CD14-positive monocyte (primary cell): ENCODE data around the gene SEPTIN5. TPM values are rescaled to one million over a fixed set of nuclear protein-coding genes. Genes with fewer than 3 reads are reported as not detected.
"Not testable (repeated sequence)": the region's sequence is repeated elsewhere in the genome, so short reads cannot be mapped to it uniquely, and the experiment has no call there.

Source experiments
- DNase-seq, 3 donors: peaks; one replicate each; pipeline ENCODE4 v3.0.0-alpha.2; 2011 to 2022
- H2AFZ ChIP-seq: 2 replicates; pipeline ENCODE4 v1.6.0; 2012; ENCODE audit warnings: mild to moderate bottlenecking, low read depth, low read length, inconsistent platforms; ENCODE audit not compliant: insufficient read depth, poor library complexity, severe bottlenecking
- H3K27ac ChIP-seq, 2 donors: 1 replicate in 1 of 2; 2 replicates in 1 of 2; pipeline ENCODE4 v1.5.1; 2012 to 2013; ENCODE audit warnings: low read length in 2 of 2, control low read depth in 1 of 2, inconsistent platforms in 1 of 2, low read depth in 1 of 2, mild to moderate bottlenecking in 1 of 2
- H3K27me3 ChIP-seq, 2 donors: one replicate each; pipeline versions ENCODE4 v1.6.0 to v1.6.1; 2011 to 2013; ENCODE audit warnings: low read length in 2 of 2; ENCODE audit not compliant: control insufficient read depth in 2 of 2, insufficient read depth in 2 of 2
- H3K36me3 ChIP-seq, 2 donors: replicated peaks in 1 of 2; 1 replicate in 1 of 2; 2 replicates in 1 of 2; pipeline versions ENCODE4 v1.5.1 to v1.6.1; 2012 to 2013; ENCODE audit warnings: low read length in 2 of 2, control low read depth in 1 of 2, inconsistent platforms in 1 of 2, mild to moderate bottlenecking in 1 of 2; ENCODE audit not compliant: insufficient read depth in 2 of 2, control insufficient read depth in 1 of 2
- H3K4me1 ChIP-seq, 2 donors: 1 replicate in 1 of 2; 2 replicates in 1 of 2; pipeline versions ENCODE4 v1.5.1 to v1.6.1; 2012 to 2013; ENCODE audit warnings: low read length in 2 of 2, control low read depth in 1 of 2, inconsistent platforms in 1 of 2, mild to moderate bottlenecking in 1 of 2, moderate library complexity in 1 of 2; ENCODE audit not compliant: insufficient read depth in 2 of 2, control insufficient read depth in 1 of 2
- H3K4me2 ChIP-seq: replicated peaks from 2 replicates; pipeline ENCODE3; 2012; ENCODE audit warnings: low read length, moderate library complexity, mild to moderate bottlenecking; ENCODE audit not compliant: poor library complexity, severe bottlenecking; ENCODE audit errors: extremely low read depth
- H3K4me3 ChIP-seq, 3 experiments: fragments of 200-600 bp in 1 of 3; sonication (generic) in 1 of 3; replicated peaks in 1 of 3; 1 replicate in 2 of 3; 2 replicates in 1 of 3; pipeline ENCODE4 v1.5.1; 2011 to 2013; ENCODE audit warnings: low read length in 3 of 3, mild to moderate bottlenecking in 3 of 3, control low read depth in 2 of 3, low read depth in 2 of 3, inconsistent platforms in 1 of 3, moderate library complexity in 1 of 3
- H3K79me2 ChIP-seq: 2 replicates; pipeline ENCODE4 v1.6.0; 2012; ENCODE audit warnings: mild to moderate bottlenecking, control low read depth, inconsistent platforms, low read length, moderate library complexity; ENCODE audit not compliant: insufficient read depth
- H3K9ac ChIP-seq: 2 replicates; pipeline ENCODE4 v1.6.0; 2017; ENCODE audit warnings: low read length, mild to moderate bottlenecking; ENCODE audit not compliant: insufficient read depth, poor library complexity, severe bottlenecking
- H3K9me3 ChIP-seq, 2 donors: replicated peaks in 1 of 2; 1 replicate in 1 of 2; 2 replicates in 1 of 2; pipeline versions ENCODE4 v1.5.1 to v1.6.1; 2012 to 2013; ENCODE audit warnings: low read length in 2 of 2, control low read depth in 1 of 2; ENCODE audit not compliant: control insufficient read depth in 1 of 2, insufficient read depth in 1 of 2
- H4K20me1 ChIP-seq: 2 replicates; pipeline ENCODE4 v1.6.0; 2012; ENCODE audit warnings: mild to moderate bottlenecking, low read length, control low read depth, moderate library complexity; ENCODE audit not compliant: insufficient read depth
- H3K27ac Mint-ChIP-seq, 7 donors: one replicate each; pipeline ENCODE4 v1.8.0; 2020; ENCODE audit warnings: mild to moderate bottlenecking in 7 of 7, mixed read lengths in 7 of 7, moderate library complexity in 6 of 7, inconsistent platforms in 2 of 7
- H3K27me3 Mint-ChIP-seq, 3 donors: one replicate each; pipeline ENCODE4 v1.8.0; 2021 to 2022; ENCODE audit warnings: low read depth in 3 of 3, mild to moderate bottlenecking in 3 of 3, mixed read lengths in 3 of 3, moderate library complexity in 3 of 3, inconsistent platforms in 1 of 3
- H3K36me3 Mint-ChIP-seq, 2 donors: one replicate each; pipeline ENCODE4 v1.8.0; 2020; ENCODE audit warnings: mixed read lengths in 2 of 2, inconsistent platforms in 1 of 2, mild to moderate bottlenecking in 1 of 2
- H3K4me1 Mint-ChIP-seq: one replicate; pipeline ENCODE4 v1.8.0; 2020; ENCODE audit warnings: mild to moderate bottlenecking, mixed read lengths
- H3K4me3 Mint-ChIP-seq, 2 donors: one replicate each; pipeline ENCODE4 v1.8.0; 2020; ENCODE audit warnings: mild to moderate bottlenecking in 2 of 2, mixed read lengths in 2 of 2, moderate library complexity in 1 of 2
- H3K9me3 Mint-ChIP-seq, 7 donors: one replicate each; pipeline ENCODE4 v1.8.0; 2020 to 2022; ENCODE audit warnings: mixed read lengths in 7 of 7, mild to moderate bottlenecking in 6 of 7, moderate library complexity in 6 of 7, inconsistent platforms in 2 of 7
- CTCF ChIP-seq: fragments of 200-600 bp; IDR thresholded peaks from one replicate; pipeline ENCODE4 v1.8.0; 2022; ENCODE audit warnings: antibody characterized with exemption, mild to moderate bottlenecking
- WGBS: methylation state at CpG from one replicate; pipeline ENCODE4 v1.1.5; 2013; ENCODE audit warnings: missing lambda C conversion rate; ENCODE audit not compliant: insufficient coverage; 5-methylcytosine and 5-hydroxymethylcytosine counted together
- intact Hi-C, 2 donors: fragments of 100-400 bp; cut with micrococcal nuclease; formaldehyde crosslinking; loops; one replicate each; pipeline versions ENCODE4 v1.15.0 to v1.15.1; 2023
- polyA plus RNA-seq, 3 donors: library from polyadenylated mRNA; depleted of rRNA in 1 of 3; unstranded in 2 of 3; stranded (reverse) in 1 of 3; fragments of 300-500 nt in 2 of 3; fragments of >200 nt in 1 of 3; fragmentation: Illumina TruSeq in 2 of 3; gene quantifications; 1 replicate in 2 of 3; 2 replicates in 1 of 3; pipeline ENCODE4 v1.2.3, GENCODE V29; 2012 to 2021

Gene SEPTIN5
- polyA plus RNA-seq, 3 donors = 0.50 to 0.64 TPM; not detected in 1

- H3K27me3 ChIP-seq = no peaks in the 10 kb centered on the region
- no peak overlapping the region for H3K4me3 Mint-ChIP-seq
- no peak for DNase-seq
- no peak overlapping the region for H3K4me2 ChIP-seq
- intact Hi-C loops = no loop called here
- H3K9ac ChIP-seq = no peak overlapping the region
- H3K4me1 ChIP-seq = no peaks in the 10 kb centered on the region
- no peaks in the 10 kb centered on the region for H3K36me3 Mint-ChIP-seq
- H3K79me2 ChIP-seq = no peaks in the 10 kb centered on the region
- peaks cover 1 to 15% (median 12%) of the 10 kb centered on the region in 3 donors for H3K27me3 Mint-ChIP-seq
- no peak overlapping the region for H3K4me3 ChIP-seq
- H3K27ac ChIP-seq = no peak overlapping the region
- H3K36me3 ChIP-seq = no peaks in the 10 kb centered on the region
- no peaks in the 10 kb centered on the region for H3K4me1 Mint-ChIP-seq
- H3K9me3 ChIP-seq = no peaks in the 10 kb centered on the region
- no peak overlapping the region for H3K27ac Mint-ChIP-seq
- H2AFZ ChIP-seq = no peak overlapping the region
- H4K20me1 ChIP-seq = no peaks in the 10 kb centered on the region
- WGBS = 100% methylated on average over 2 of the region's 7 CpGs
- no peak for TF ChIP-seq CTCF
- peaks cover 0 to 16% (median 7%) of the 10 kb centered on the region in 7 donors for H3K9me3 Mint-ChIP-seq
Observed at GRCh38 chr22:19675428-19675827, 38.9 kb upstream of the SEPTIN5 start.

GRCh38 chr22:19676437-19676836, 37.9 kb upstream of the SEPTIN5 start:
- H3K4me1 Mint-ChIP-seq, H2AFZ ChIP-seq, H3K27ac ChIP-seq, H3K36me3 Mint-ChIP-seq, H3K36me3 ChIP-seq, H3K27me3 ChIP-seq, H3K4me1 ChIP-seq, H3K27ac Mint-ChIP-seq, H3K4me2 ChIP-seq, H4K20me1 ChIP-seq, H3K79me2 ChIP-seq, intact Hi-C loops, H3K4me3 ChIP-seq, H3K9me3 ChIP-seq, DNase-seq, H3K4me3 Mint-ChIP-seq, H3K9ac ChIP-seq: not testable (repeated sequence)
- Mint-ChIP-seq H3K9me3 (peaks cover under 1 to 14% (median 7%) of the 10 kb centered on the region in 7 donors), H3K27me3 (peaks cover 1 to 15% (median 15%) of the 10 kb centered on the region in 3 donors)
- no CpG with 5 or more reads among the region's 1 CpG for WGBS
